Measurements from ENCODE around the gene JPT1.
A peak's percentile ranks its signal among the peaks of the same experiment; 100 is the strongest.
"Not testable (repeated sequence)": the region's sequence is repeated elsewhere in the genome, so short reads cannot be mapped to it uniquely, and the experiment has no call there.

JPT1 gene

DNA sequence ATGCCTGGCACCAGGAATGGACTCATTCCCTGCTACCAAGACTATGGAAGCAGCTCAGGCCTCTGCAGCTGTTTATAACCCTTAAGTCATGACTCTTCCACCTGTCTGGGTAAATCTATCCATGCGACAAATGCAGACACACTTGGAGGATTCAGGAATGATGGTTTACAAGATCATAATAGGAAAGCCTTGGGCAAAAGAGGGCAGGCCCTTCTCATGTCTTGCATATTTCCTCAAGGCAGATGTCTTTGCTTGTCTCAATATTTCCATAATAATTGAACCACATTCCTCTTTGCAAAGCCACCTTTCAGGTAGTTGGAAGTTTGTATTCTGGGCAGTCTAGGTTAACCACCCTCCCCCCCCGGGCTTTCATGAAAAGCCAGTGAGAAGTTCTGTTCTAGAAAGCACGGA lies 884 bp upstream of the JPT1 start:
- DNase-seq = no peak

- peak; percentile 26 for DNase-seq
These were observed 525 bp downstream of the JPT1 start for GRCh38 chr17:75153780-75154194.

DNA sequence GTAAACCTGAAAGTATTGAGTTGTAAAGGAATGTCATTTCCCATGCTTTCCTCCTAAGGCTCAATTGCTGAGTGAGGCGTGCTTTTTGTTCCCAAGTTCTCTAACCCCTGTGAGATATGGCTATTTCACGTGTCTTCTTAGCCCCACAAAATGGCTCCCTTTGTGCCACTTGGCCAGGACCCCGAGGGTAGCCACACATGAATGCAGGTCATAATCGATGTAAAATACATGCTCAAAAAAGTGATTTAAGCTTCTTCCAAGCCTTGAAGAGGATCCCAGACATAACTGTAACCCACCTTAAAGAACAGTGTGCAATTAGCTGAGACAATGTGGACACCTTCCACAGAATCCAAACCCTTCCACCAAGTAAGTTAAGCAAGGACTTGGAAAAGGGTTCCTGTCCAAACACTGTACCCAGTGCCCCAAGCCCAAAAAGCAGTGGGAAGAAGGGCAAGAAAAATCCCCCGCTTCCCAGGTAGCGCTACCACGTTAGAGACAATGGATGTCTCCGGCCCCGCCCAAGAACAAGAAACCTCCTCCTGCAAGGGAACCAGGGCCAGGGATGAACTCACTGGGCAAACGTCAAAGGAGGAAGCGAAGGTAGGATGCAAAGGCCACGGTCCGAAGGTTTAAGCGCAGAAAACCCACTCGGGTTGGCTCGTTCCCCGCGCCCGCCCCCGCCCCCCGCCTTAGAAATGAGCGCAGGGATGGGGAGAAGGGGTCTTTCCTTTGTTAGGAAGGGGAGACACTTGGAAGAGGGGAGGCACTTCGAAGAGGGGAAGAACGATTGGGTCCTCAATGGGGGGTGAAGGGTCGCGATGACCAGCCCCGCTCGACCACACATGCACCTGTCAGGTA lies 1.2 kb downstream of the JPT1 start:
- DNase-seq = peak; percentile 30

- no peak for DNase-seq
These were observed 1.8 kb downstream of the JPT1 start for GRCh38 chr17:75152523-75152921.

GRCh38 chr17:75151930-75152329 lies 2.4 kb downstream of the JPT1 start:
- no peak for DNase-seq

GRCh38 chr17:75147878-75148546 lies 6.3 kb downstream of the JPT1 start:
- no peak for DNase-seq

- DNase-seq = no peak
These were observed 7.7 kb downstream of the JPT1 start for GRCh38 chr17:75146592-75146991.

- DNase-seq = no peak
These were observed 9.3 kb downstream of the JPT1 start for GRCh38 chr17:75144816-75145512.

GRCh38 chr17:75142236-75142971 lies 11.9 kb downstream of the JPT1 start:
- no peak for DNase-seq

DNA sequence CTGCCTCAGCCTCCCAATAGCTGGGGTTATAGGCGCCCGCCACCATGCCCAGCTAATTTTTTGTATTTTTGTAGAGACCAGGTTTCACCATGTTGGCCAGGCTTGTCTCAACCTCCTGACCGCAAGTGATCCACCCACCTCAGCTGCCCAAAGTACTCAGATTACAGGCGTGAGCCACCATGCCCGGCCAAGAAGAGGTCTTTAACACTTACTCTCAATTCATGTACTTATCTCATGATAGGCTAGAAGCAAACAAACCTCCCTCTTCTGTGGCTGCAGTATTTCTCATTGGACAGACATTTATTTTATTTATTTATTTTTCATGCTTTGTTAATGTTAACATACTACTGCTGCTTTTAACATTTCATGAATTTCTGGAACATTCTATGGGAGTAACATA lies 15.8 kb downstream of the JPT1 start:
- DNase-seq = no peak

DNA sequence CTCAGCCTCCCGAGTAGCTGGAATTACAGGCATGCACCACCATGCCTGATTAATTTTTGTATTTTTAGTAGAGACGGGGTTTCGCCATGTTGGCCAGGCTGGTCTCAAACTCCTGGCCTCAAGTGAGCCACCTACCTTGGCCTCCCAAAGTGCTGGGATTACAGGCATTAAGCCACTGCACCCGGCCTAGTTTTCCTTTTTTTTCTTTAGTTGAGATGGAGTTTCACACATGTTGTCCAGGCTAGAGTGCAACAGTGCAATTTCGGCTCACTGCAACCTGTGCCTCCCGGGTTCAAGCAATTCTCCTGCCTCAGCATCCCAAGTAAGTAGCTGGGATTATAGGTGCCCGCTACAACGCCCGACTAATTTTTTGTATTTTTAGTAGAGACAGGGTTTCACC lies 16.6 kb downstream of the JPT1 start:
- not testable (repeated sequence) for DNase-seq

GRCh38 chr17:75135946-75136345 lies 18.4 kb downstream of the JPT1 start:
- DNase-seq = no peak

DNA sequence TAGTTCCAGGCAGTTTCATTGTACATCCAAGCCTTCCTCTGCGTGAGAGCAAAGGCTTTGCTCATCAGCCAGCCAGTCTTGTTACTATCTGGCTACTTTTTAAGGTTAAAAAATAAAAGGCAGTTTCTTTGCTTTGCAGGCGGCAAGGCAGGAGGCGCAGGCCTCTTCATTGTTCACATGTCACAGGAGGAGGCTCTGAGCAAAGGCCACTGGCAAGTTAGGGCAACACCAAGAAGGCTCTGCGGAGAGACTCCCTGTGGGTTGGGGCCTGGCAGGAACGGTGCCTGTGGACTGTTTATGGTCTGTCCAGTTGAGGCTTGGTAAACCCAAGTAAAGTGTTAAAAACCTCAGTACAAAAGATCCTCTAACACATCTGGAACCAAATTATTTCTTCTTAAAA lies 18.9 kb downstream of the JPT1 start:
- DNase-seq = no peak

GRCh38 chr17:75133607-75134347 lies 20.5 kb downstream of the JPT1 start:
- not testable (repeated sequence) for DNase-seq

DNA sequence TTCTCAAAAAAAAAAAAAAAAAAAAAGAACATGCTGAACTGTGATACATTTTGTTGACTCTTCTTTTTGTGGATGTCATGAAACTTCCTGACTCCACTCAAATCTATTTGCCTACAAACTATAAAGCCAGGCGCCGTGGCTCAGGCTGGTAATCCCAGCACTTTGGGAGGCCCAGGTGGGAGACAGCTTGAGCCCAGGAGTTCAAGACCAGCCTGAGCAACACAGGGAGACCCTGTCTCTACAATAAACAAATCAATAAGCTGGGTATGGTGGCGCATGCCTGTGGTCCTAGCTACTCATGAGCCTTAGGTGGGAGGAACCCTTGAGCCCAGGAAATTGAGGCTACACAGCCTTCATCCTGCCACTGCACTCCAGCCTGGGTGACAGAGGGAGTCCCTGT lies 21.3 kb downstream of the JPT1 start:
- no peak for DNase-seq

GRCh38 chr17:75132018-75133000 lies 22.0 kb downstream of the JPT1 start:
- DNase-seq = not testable (repeated sequence)

DNA sequence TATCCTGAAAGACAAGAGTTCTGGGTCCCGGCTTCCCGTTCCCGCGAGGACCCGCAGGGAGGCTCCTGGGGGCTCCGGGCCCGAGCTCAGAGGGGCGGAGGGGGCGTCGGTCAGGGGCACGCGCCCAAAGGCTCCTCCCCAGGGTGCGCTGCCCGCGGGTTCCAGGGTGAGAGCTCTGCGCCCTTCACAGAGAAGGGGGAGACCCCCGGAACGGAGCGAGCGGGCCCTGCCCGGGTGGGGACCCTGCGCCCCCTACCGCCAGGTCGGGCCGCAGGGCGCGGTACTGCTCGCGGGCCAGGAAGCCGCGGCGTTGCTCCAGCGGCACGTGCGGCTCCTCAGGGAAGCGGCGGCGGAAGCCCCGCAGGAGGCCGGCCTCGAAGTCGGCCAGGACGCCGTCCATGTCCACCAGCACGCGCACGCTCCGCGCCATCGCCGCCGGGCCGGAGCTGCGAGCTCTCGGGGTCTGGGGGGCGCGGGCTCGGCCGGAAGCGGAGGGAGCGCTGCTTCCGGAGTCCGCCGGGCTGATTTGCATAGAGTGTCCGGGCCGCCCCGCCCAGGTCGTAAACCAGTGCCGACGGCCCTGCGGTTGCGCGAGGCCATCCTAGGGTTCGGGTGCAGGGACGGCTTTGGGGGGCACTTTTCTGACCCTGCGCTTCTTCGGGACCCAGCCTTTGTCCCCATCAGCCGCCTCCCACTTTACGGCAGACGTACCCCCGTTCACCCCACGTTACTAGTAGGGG lies 22.9 kb downstream of the JPT1 start, which contains the start of gene NT5C:
NT5C (minus strand) TSS at position 465 of the 740 bp plus-strand sequence; CDS start at position 430, 35 bp downstream.
- peak; percentile 68 for DNase-seq

DNA sequence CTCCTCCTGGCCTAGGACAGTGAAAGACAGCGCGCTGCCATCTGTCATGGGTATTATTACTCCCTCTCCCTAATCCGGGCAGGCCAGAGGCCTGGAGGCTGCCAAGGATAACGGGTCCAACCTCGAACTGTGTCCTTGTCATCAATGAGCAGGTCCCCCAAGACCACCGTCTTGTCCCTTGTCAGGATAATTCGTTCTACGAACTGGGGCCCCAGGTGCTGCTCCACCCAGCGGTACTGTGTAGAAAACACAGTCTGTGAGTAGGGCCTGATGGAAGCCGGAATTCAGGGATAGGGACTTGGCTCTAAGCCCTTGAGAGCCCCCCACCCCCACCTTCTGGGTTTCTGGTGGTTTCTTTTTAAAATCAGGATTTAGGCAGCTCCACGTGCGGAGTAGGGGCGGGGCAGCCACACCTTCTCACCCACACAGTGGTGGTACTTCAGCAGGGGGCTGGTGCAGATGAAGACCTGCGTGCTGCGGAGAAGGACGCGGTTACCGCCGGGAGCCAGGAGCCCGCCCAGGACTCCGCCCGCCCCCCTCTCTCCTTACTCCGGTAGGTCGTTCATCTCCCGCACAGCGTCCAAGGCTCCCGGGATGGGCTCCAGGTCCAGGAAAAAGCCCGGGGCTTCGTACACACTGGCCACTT lies 23.6 kb downstream of the JPT1 start:
- peak; percentile 58 for DNase-seq

- DNase-seq = no peak
These were observed 24.2 kb downstream of the JPT1 start for GRCh38 chr17:75130059-75130631.

Measured in CD4-positive, alpha-beta T cell treated with Interleukin-6 for 4 hours (primary cell).